ENCODE measurements around the gene CMIP.

DNA sequence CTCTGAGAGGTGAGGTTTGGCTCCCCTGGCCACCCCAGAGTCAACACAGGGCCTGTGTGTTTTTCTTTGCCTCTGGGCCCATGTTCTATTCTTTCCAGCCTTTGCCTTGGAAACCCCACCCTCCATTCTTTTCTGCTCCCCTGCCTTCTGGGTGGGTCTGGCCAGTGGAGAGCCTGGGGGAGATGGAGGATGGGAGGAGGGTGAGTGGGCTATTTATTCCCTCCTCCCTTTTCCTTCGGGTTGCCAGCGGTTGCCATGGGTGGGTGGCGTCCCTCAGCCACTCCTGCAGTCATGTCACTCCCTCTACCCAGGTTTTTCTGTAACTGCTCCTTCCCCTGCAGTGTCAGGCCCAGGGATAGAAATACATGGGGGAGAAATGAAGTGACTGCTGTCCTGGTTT, 15.5 kb downstream of the CMIP start:
- TF ChIP-seq, protein P1, sequence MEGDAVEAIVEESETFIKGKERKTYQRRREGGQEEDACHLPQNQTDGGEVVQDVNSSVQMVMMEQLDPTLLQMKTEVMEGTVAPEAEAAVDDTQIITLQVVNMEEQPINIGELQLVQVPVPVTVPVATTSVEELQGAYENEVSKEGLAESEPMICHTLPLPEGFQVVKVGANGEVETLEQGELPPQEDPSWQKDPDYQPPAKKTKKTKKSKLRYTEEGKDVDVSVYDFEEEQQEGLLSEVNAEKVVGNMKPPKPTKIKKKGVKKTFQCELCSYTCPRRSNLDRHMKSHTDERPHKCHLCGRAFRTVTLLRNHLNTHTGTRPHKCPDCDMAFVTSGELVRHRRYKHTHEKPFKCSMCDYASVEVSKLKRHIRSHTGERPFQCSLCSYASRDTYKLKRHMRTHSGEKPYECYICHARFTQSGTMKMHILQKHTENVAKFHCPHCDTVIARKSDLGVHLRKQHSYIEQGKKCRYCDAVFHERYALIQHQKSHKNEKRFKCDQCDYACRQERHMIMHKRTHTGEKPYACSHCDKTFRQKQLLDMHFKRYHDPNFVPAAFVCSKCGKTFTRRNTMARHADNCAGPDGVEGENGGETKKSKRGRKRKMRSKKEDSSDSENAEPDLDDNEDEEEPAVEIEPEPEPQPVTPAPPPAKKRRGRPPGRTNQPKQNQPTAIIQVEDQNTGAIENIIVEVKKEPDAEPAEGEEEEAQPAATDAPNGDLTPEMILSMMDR (IDR thresholded peaks at IDR 0.05), result no peak
- TF ChIP-seq, protein P2, sequence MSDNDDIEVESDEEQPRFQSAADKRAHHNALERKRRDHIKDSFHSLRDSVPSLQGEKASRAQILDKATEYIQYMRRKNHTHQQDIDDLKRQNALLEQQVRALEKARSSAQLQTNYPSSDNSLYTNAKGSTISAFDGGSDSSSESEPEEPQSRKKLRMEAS (IDR thresholded peaks at IDR 0.05; ENCODE audit: low read depth), result no peak
- no peak for TF ChIP-seq SMC3 (IDR thresholded peaks at IDR 0.05; ENCODE audit: low read depth, low read length)

All from SK-N-SH (cell line).